Right lobe of liver (tissue), 6 donors: ENCODE results near the gene MUC5B. TPM values are rescaled to one million over a fixed set of nuclear protein-coding genes. Genes with fewer than 3 reads are reported as not detected.
A peak's percentile ranks its signal among the peaks of the same experiment; 100 is the strongest.
"Not testable (repeated sequence)": the region's sequence is repeated elsewhere in the genome, so short reads cannot be mapped to it uniquely, and the experiment has no call there.

Experiments used
- ATAC-seq, 4 donors: fragments of 200-7000 bp; cut with Tn5 transposase; one replicate each; pipeline ENCODE4 v1.9.1; 2020; ENCODE audit warnings: mild to moderate bottlenecking in 4 of 4, moderate library complexity in 4 of 4
- DNase-seq, 3 donors: peaks; one replicate each; pipeline ENCODE4 v3.0.0-alpha.2; 2020
- H3K27ac ChIP-seq, 3 donors: fragments of 200-600 bp; one replicate each; pipeline ENCODE4 v1.8.0; 2022
- H3K27me3 ChIP-seq, 2 donors: fragments of 200-600 bp; one replicate each; pipeline ENCODE4 v1.8.0; 2022
- H3K36me3 ChIP-seq, 4 donors: fragments of 200-600 bp; sonication (generic) in 1 of 4; one replicate each; pipeline versions ENCODE4 v1.5.1 to v1.8.0; 2017 to 2022; ENCODE audit warnings: control low read depth in 1 of 4
- H3K4me1 ChIP-seq, 4 donors: fragments of 200-600 bp; sonication (generic) in 1 of 4; one replicate each; pipeline versions ENCODE4 v1.5.1 to v1.8.0; 2017 to 2022; ENCODE audit warnings: control low read depth in 1 of 4
- H3K4me3 ChIP-seq, 3 donors: fragments of 200-600 bp; one replicate each; pipeline ENCODE4 v1.8.0; 2022
- H3K9me3 ChIP-seq, 4 donors: fragments of 200-600 bp; sonication (generic) in 1 of 4; one replicate each; pipeline versions ENCODE4 v1.5.1 to v1.8.0; 2017 to 2022; ENCODE audit warnings: control low read depth in 1 of 4
- CTCF ChIP-seq, 4 donors: fragments of 200-600 bp in 3 of 4; fragments of 450-650 bp in 1 of 4; IDR thresholded peaks; one replicate each; pipeline versions ENCODE4 v1.5.1 to v1.8.0; 2016 to 2022; ENCODE audit warnings: antibody characterized with exemption in 4 of 4, mild to moderate bottlenecking in 2 of 4
- POLR2A ChIP-seq: fragments of 450-650 bp; IDR thresholded peaks from one replicate; pipeline ENCODE4 v1.6.1; 2017; ENCODE audit warnings: antibody characterized with exemption, mild to moderate bottlenecking
- WGBS: methylation state at CpG from one replicate; pipeline ENCODE4 v1.1.6; 2018; ENCODE audit warnings: low coverage, low lambda C conversion rate; ENCODE audit not compliant: insufficient coverage; ENCODE audit errors: missing lambda C conversion rate; 5-methylcytosine and 5-hydroxymethylcytosine counted together
- intact Hi-C, 2 donors: fragments of 100-400 bp; cut with DNase I; formaldehyde crosslinking; loops; one replicate each; pipeline versions ENCODE4 v1.11.2 to v1.14.1; 2022
- total RNA-seq, 6 experiments: library from RNA; depleted of rRNA in 2 of 6; stranded (reverse); fragments of >200 nt in 2 of 6; fragmentation: NEBNext Ultra II Directional in 3 of 6; extraction: Animal tissue kit (Norgen Biotek cat#: 25700) in 3 of 6; gene quantifications; one replicate each; pipeline versions ENCODE4 v1.1.0 to v1.2.4, GENCODE V29; 2016 to 2023
- donor health status: DM: no; HTN: yes; CAD: no.
- donor health status: DM: no; HTN: no; CAD: no.
- donor health status: DM: no; HTN: no; CAD: no.
- donor health status: DM: no; HTN: yes; CAD: no.
- donor health status: DM: no; HTN: yes; CAD: no.

The MUC5B gene
- total RNA-seq, 6 experiments from 2014 or later = 0.06 to 3.7 (median 0.78) TPM

- H3K36me3 ChIP-seq = no peaks in the 10 kb centered on the region
- TF ChIP-seq POLR2A (no peak), CTCF (IDR thresholded peaks at IDR 0.05) (no peak)
- H3K9me3 ChIP-seq = no peaks in the 10 kb centered on the region
- no peak overlapping the region for H3K27ac ChIP-seq
- ATAC-seq (no peak), DNase-seq (peak in 2 of 3 donors; percentile 31 to 48)
- intact Hi-C loops = loop anchor here in 1 of 2 donors (5.0 kb wide), 1 partner anchor 309 kb away; no protein-coding TSS in a partner anchor
- no peaks in the 10 kb centered on the region for H3K27me3 ChIP-seq
- WGBS = no CpG with 5 or more reads among the region's 6 CpGs
- no peak overlapping the region for H3K4me3 ChIP-seq
- no peaks in the 10 kb centered on the region for H3K4me1 ChIP-seq
Measured at GRCh38 chr11:1208144-1208393, 14.8 kb upstream of the MUC5B start.

GRCh38 chr11:1208394-1209261 lies 14.2 kb upstream of the MUC5B start:
- no peak overlapping the region for H3K4me3 ChIP-seq
- no peak for ATAC-seq
- peak; percentile 14 to 58 (median 35) for DNase-seq
- WGBS = 96% methylated on average over 4 of the region's 39 CpGs
- intact Hi-C loops = loop anchor here in 1 of 2 donors (5.0 kb wide), 1 partner anchor 309 kb away; no protein-coding TSS in a partner anchor
- no peaks in the 10 kb centered on the region for H3K4me1 ChIP-seq
- H3K36me3 ChIP-seq = no peaks in the 10 kb centered on the region
- TF ChIP-seq POLR2A (no peak), CTCF (IDR thresholded peaks at IDR 0.05) (no peak)
- no peaks in the 10 kb centered on the region for H3K9me3 ChIP-seq
- H3K27me3 ChIP-seq = no peaks in the 10 kb centered on the region
- no peak overlapping the region for H3K27ac ChIP-seq

- H3K27me3 ChIP-seq = no peaks in the 10 kb centered on the region
- no peaks in the 10 kb centered on the region for H3K36me3 ChIP-seq
- 75% methylated on average over 7 of the region's 17 CpGs for WGBS
- intact Hi-C loops = loop anchor here in 1 of 2 donors (5.0 kb wide), 1 partner anchor 308 kb away; no protein-coding TSS in a partner anchor
- no peak overlapping the region for H3K27ac ChIP-seq
- H3K4me1 ChIP-seq = no peaks in the 10 kb centered on the region
- H3K9me3 ChIP-seq = no peaks in the 10 kb centered on the region
- TF ChIP-seq POLR2A = no peak
- TF ChIP-seq CTCF (IDR thresholded peaks at IDR 0.05) = no peak
- H3K4me3 ChIP-seq = no peak overlapping the region
- peak; percentile 6 to 51 (median 20) for DNase-seq
- ATAC-seq = no peak
Measured at GRCh38 chr11:1209371-1210057, 13.4 kb upstream of the MUC5B start.

GRCh38 chr11:1211838-1212237 lies 11.0 kb upstream of the MUC5B start:
- Histone ChIP-seq H3K9me3 (no peaks in the 10 kb centered on the region), H3K4me3 (no peak overlapping the region), H3K36me3 (no peaks in the 10 kb centered on the region), H3K4me1 (no peaks in the 10 kb centered on the region), H3K27ac (no peak overlapping the region), H3K27me3 (no peaks in the 10 kb centered on the region)
- DNase-seq = no peak
- ATAC-seq = no peak
- intact Hi-C loops = no loop called here
- WGBS = 52% methylated on average over 2 of the region's 2 CpGs
- TF ChIP-seq CTCF (IDR thresholded peaks at IDR 0.05) = no peak
- TF ChIP-seq POLR2A = no peak

- H3K4me3 ChIP-seq, ATAC-seq, intact Hi-C loops, H3K4me1 ChIP-seq, H3K27me3 ChIP-seq, H3K9me3 ChIP-seq, H3K27ac ChIP-seq, H3K36me3 ChIP-seq: not testable (repeated sequence)
- WGBS = 65% methylated on average over 7 of the region's 8 CpGs
- DNase-seq = peak in 2 of 3 donors; percentile 2 to 17
Measured at GRCh38 chr11:1215826-1216225, 7.0 kb upstream of the MUC5B start.
